Type B pancreatic cell (in vitro differentiated cells): ENCODE results near the gene ITSN2. TPM values are rescaled to one million over a fixed set of nuclear protein-coding genes. Genes with fewer than 3 reads are reported as not detected.

Experiments
- DNase-seq: peaks from one replicate; pipeline ENCODE4 v3.0.0; 2021; ENCODE audit warnings: mixed read lengths; ENCODE audit not compliant: unreplicated experiment; ENCODE audit errors: extremely low spot score
- H3K27ac Mint-ChIP-seq: 2 replicates; pipeline ENCODE4 v1.8.0; 2021; ENCODE audit warnings: mild to moderate bottlenecking, mixed read lengths
- H3K27me3 Mint-ChIP-seq: 2 replicates; pipeline ENCODE4 v1.8.0; 2021; ENCODE audit warnings: mixed read lengths
- H3K36me3 Mint-ChIP-seq: 2 replicates; pipeline ENCODE4 v1.8.0; 2021; ENCODE audit warnings: mixed read lengths
- H3K4me1 Mint-ChIP-seq: one replicate; pipeline ENCODE4 v1.8.0; 2021; ENCODE audit warnings: mixed read lengths; ENCODE audit not compliant: unreplicated experiment
- H3K4me3 Mint-ChIP-seq: 2 replicates; pipeline ENCODE4 v1.8.0; 2021; ENCODE audit warnings: mild to moderate bottlenecking, mixed read lengths
- H3K9me3 Mint-ChIP-seq: 2 replicates; pipeline ENCODE4 v1.8.0; 2021; ENCODE audit warnings: mixed read lengths
- total RNA-seq: library from RNA; stranded (reverse); gene quantifications from 2 replicates; pipeline ENCODE4 v1.2.1, GENCODE V29; 2021; ENCODE audit warnings: low replicate concordance
- TF ChIP-seq, protein P1 (sequence below): fragments of 200-600 bp; sonication (generic); conservative IDR thresholded peaks from 2 replicates; pipeline ENCODE4 v1.5.0; 2021; ENCODE audit warnings: antibody characterized with exemption, mild to moderate bottlenecking

ITSN2 gene
- total RNA-seq, 1 donor from 2014 or later: 18.9 TPM

DNA sequence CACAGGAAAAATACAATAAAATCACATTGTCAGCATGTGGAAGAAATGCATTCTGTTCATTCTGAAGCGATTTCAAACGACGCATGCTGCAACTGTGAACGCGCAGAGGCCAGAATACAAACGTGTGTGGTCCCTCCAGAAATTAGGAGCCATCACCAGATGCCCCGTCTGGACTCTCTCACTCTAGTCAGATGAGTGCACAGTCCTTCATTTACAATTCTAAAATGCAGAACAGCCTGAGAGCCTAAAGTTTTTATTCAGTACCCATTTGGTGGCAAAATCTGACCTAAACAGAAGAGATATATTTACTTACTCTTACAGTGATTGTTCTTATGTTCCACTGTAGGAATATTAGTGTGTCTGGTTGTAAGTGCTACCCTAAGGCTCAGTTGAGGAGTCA lies 148.9 kb downstream of the ITSN2 start:
- Mint-ChIP-seq H3K4me3 (no peak overlapping the region), H3K36me3 (peaks cover 16% of the 10 kb centered on the region)
- TF ChIP-seq, protein P1, sequence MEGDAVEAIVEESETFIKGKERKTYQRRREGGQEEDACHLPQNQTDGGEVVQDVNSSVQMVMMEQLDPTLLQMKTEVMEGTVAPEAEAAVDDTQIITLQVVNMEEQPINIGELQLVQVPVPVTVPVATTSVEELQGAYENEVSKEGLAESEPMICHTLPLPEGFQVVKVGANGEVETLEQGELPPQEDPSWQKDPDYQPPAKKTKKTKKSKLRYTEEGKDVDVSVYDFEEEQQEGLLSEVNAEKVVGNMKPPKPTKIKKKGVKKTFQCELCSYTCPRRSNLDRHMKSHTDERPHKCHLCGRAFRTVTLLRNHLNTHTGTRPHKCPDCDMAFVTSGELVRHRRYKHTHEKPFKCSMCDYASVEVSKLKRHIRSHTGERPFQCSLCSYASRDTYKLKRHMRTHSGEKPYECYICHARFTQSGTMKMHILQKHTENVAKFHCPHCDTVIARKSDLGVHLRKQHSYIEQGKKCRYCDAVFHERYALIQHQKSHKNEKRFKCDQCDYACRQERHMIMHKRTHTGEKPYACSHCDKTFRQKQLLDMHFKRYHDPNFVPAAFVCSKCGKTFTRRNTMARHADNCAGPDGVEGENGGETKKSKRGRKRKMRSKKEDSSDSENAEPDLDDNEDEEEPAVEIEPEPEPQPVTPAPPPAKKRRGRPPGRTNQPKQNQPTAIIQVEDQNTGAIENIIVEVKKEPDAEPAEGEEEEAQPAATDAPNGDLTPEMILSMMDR: no peak

DNA sequence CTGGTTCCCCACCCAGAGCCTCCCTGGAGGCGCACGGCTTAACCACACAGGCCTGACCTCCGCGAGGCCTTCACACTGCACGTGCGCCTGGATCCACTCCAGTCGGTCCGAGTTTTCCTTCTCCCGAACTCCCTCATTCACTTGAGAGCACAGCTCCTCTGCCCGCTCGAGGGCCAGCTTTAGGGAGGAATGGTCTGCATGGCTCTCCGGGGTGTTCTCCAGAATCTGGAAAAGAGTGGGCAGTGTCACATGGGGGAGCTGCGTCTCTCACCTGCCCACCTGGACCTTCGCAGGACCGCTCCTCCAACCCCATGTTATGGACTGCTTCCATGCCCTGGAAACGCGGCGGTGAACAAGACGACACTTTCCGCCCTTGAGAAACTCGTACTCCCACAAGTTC lies 149.6 kb downstream of the ITSN2 start:
- Mint-ChIP-seq H3K36me3 (peaks cover 12% of the 10 kb centered on the region), H3K27me3 (no peaks in the 10 kb centered on the region), H3K27ac (no peak overlapping the region), H3K4me1 (peaks cover 4% of the 10 kb centered on the region), H3K4me3 (no peak overlapping the region), H3K9me3 (no peaks in the 10 kb centered on the region)
- TF ChIP-seq, protein P1: no peak
- no peak for DNase-seq

More for the DNA sequence above, 148.9 kb downstream of the ITSN2 start:
- Mint-ChIP-seq H3K27me3 (no peaks in the 10 kb centered on the region), H3K27ac (no peak overlapping the region), H3K9me3 (no peaks in the 10 kb centered on the region), H3K4me1 (peaks cover 4% of the 10 kb centered on the region)
- DNase-seq: no peak

DNA sequence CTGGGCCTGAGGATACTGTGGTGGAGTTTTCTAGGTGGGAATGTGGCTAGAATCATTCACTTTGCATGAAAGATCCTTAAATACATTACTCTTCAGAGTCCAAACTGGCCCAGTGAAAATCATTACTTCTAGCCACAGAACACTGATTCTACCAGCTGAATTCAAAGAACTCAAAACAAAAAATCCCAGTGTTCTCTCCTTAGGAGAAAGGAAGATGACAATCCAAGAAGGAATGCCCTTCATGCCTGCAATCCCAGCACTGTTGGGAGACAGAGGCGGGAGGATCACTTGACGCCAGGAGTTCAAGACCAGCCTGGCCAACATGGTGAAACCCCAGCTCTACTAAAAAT lies 150.3 kb downstream of the ITSN2 start:
- Mint-ChIP-seq H3K9me3 (no peaks in the 10 kb centered on the region), H3K36me3 (peaks cover 12% of the 10 kb centered on the region), H3K4me1 (peaks cover 4% of the 10 kb centered on the region), H3K27me3 (no peaks in the 10 kb centered on the region), H3K27ac (no peak overlapping the region), H3K4me3 (no peak overlapping the region)
- TF ChIP-seq, protein P1: no peak
- DNase-seq: no peak

DNA sequence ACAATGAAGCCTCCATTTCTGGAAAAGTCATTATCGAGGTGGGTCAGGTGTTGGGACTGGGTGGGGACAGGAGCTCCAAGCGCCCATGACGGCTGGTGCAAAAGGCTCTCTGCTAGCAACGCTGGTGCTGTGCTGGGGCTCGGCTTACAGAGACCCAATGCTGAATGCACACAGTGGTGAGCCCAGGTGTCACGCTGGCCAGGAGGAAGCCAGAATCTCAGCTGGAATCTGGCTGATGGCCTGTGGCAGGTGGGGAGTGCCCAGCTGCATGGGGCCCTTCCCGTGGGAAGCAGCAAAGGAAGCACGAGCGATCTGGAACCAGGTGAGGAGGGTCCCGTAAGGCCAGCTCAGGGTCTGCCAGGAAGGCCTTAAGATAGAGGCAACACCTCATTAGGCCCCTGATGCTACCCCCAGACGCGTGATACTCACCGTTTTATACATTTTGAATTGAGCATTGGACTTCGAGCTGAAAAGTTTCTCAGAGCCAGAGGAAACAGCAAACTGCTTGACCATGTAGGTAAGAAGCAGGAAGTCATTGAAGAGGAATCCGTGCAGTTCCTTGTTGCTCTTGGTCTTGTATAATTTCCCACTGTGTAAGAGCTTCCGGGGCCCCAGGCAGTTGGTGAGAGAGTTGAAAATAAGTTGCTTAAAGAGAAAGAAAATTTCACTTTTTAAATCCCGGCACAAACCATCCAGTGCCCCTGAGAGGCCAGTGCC lies 150.8 kb downstream of the ITSN2 start:
- TF ChIP-seq, protein P1: no peak
- H3K36me3 Mint-ChIP-seq: peaks cover 12% of the 10 kb centered on the region
- H3K27ac Mint-ChIP-seq: no peak overlapping the region
- no peak overlapping the region for H3K4me3 Mint-ChIP-seq
- no peaks in the 10 kb centered on the region for H3K9me3 Mint-ChIP-seq
- H3K27me3 Mint-ChIP-seq: no peaks in the 10 kb centered on the region
- peaks cover 4% of the 10 kb centered on the region for H3K4me1 Mint-ChIP-seq
- no peak for DNase-seq

DNA sequence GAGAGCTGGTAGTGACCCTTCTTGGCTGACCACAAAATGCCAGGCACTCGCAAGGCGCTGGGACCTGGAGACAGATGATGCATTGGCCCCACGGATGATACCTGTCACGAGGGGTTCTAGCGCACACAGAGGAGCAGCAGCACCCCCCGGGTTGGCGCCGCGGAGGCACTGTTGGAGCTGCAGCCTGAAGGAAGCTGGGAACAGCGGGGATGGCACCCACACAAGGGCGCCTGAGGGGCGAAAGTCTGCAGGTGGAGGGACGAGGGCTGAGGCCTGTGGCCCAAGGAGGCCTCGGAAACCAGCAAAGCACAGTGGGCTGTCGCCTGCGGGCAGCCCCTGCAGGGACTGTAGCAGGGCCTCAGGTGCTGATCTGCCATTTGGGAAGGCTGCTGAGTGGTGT lies 151.8 kb downstream of the ITSN2 start:
- Mint-ChIP-seq H3K27me3 (no peaks in the 10 kb centered on the region), H3K36me3 (peaks cover 12% of the 10 kb centered on the region), H3K4me3 (no peak overlapping the region), H3K9me3 (no peaks in the 10 kb centered on the region), H3K27ac (no peak overlapping the region), H3K4me1 (peaks cover 4% of the 10 kb centered on the region)
- DNase-seq: no peak
- TF ChIP-seq, protein P1: no peak
